ENCODE results near the gene KRTAP12-3.

GRCh38 chr21:44670642-44671432 lies 13.1 kb downstream of the KRTAP12-3 start:
- TF ChIP-seq EZH2 (IDR thresholded peaks at IDR 0.05; ENCODE audit: borderline replicate concordance, low read depth, low read length, severe bottlenecking) (no peak), CTCF (IDR thresholded peaks at IDR 0.05; ENCODE audit: borderline replicate concordance, extremely low read depth, low read length, poor library complexity, severe bottlenecking) (no peak)

All from DND-41 (cell line).